ENCODE data around the gene TUBB1.

GRCh38 chr20:58997141-58997770 is 22.0 kb upstream of the TUBB1 start:
- TF ChIP-seq POLR2AphosphoS5 (IDR thresholded peaks at IDR 0.05; ENCODE audit: low read depth, low read length) (no peak), SRF (IDR thresholded peaks at IDR 0.05; ENCODE audit: low read depth, low read length) (no peak), CTCF (CRISPR knock-in tag; IDR thresholded peaks at IDR 0.05) (no peak), KAT2B (IDR thresholded peaks at IDR 0.05; ENCODE audit: borderline replicate concordance, low read depth, low read length) (no peak), NFRKB (IDR thresholded peaks at IDR 0.05) (no peak), NFE2L1 (CRISPR knock-in tag; IDR thresholded peaks at IDR 0.05; ENCODE audit: borderline replicate concordance) (no peak), REST (IDR thresholded peaks at IDR 0.05; ENCODE audit: borderline replicate concordance in 1 of 2, low read depth in 1 of 2, low read length in 2 of 2) (no peak), ZNF572 (CRISPR knock-in tag; IDR thresholded peaks at IDR 0.05) (no peak), FOSL2 (CRISPR knock-in tag; IDR thresholded peaks at IDR 0.05) (no peak), SUZ12 (IDR thresholded peaks at IDR 0.05; ENCODE audit: low read depth, low read length) (no peak), MXI1 (IDR thresholded peaks at IDR 0.05; ENCODE audit: borderline replicate concordance, low read depth, low read length) (no peak), CBX5 (CRISPR knock-in tag; IDR thresholded peaks at IDR 0.05; ENCODE audit: borderline replicate concordance) (no peak)
- TF ChIP-seq, protein P1, sequence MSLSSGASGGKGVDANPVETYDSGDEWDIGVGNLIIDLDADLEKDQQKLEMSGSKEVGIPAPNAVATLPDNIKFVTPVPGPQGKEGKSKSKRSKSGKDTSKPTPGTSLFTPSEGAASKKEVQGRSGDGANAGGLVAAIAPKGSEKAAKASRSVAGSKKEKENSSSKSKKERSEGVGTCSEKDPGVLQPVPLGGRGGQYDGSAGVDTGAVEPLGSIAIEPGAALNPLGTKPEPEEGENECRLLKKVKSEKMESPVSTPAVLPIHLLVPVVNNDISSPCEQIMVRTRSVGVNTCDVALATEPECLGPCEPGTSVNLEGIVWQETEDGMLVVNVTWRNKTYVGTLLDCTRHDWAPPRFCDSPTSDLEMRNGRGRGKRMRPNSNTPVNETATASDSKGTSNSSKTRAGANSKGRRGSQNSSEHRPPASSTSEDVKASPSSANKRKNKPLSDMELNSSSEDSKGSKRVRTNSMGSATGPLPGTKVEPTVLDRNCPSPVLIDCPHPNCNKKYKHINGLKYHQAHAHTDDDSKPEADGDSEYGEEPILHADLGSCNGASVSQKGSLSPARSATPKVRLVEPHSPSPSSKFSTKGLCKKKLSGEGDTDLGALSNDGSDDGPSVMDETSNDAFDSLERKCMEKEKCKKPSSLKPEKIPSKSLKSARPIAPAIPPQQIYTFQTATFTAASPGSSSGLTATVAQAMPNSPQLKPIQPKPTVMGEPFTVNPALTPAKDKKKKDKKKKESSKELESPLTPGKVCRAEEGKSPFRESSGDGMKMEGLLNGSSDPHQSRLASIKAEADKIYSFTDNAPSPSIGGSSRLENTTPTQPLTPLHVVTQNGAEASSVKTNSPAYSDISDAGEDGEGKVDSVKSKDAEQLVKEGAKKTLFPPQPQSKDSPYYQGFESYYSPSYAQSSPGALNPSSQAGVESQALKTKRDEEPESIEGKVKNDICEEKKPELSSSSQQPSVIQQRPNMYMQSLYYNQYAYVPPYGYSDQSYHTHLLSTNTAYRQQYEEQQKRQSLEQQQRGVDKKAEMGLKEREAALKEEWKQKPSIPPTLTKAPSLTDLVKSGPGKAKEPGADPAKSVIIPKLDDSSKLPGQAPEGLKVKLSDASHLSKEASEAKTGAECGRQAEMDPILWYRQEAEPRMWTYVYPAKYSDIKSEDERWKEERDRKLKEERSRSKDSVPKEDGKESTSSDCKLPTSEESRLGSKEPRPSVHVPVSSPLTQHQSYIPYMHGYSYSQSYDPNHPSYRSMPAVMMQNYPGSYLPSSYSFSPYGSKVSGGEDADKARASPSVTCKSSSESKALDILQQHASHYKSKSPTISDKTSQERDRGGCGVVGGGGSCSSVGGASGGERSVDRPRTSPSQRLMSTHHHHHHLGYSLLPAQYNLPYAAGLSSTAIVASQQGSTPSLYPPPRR (CRISPR knock-in tag; IDR thresholded peaks at IDR 0.05; ENCODE audit: borderline replicate concordance): no peak
